Activated T-cell treated with anti-CD3 and anti-CD28 coated beads for 24 hours (primary cell): Measurements from ENCODE around the gene NPDC1.
"Not testable (repeated sequence)": the region's sequence is repeated elsewhere in the genome, so short reads cannot be mapped to it uniquely, and the experiment has no call there.

Experiments
- DNase-seq: peaks from one replicate; pipeline ENCODE4 v3.0.0-alpha.2; 2020; ENCODE audit warnings: low read depth

The NPDC1 gene

DNA sequence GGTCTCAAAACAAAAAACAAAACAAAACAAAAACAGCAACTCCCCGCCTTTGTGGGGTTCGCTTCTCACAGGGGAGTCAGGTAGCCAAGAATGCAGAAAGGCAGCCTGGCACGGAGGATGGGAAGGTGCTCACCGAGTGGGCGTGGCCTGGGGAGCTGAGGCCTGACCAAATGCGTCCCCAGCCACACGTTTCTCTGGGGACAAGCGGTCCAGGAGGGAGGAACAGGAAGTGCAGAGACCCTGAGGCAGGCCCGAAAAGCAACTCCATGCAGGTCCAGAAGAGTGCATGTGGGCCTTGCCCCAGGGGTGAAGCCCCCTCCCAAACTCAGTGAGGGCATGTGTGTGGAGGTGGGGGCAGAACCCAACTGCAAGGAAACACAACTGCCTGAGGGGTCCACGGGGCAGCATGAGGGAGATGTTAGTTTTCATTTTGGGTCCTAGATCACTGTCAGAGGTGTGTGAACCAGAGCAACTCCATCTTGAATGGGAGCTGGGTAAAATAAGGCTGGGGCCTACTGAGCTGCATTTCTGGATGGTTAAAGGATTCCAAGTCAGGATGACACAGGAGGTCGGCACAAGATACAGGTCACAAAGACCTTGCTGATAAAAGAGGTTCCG, 28.8 kb upstream of the NPDC1 start:
- DNase-seq, result no peak

DNA sequence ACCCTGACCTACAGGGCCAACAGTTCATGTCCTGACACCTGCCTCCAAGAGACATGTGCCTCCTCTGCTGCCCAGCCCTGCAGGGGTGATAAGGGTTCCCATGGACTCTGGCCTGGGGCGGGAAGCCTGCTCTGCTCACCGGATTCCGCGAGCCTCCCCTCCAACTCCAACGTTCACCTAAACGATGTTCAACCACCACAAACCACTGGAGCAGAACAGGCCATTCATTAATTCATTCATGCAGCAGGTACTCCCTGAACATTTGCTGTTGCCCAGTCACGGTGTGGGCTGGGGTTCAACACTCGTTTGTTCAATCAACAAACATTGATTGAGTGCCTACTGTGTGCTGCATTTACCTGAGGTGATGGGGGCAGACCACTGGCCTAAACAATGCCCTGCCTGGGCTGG, 28.0 kb upstream of the NPDC1 start:
- no peak for DNase-seq

- no peak for DNase-seq
Measured at GRCh38 chr9:137071282-137071681, 25.3 kb upstream of the NPDC1 start.

- DNase-seq, result no peak
Measured at GRCh38 chr9:137070906-137071275, 24.9 kb upstream of the NPDC1 start.

DNA sequence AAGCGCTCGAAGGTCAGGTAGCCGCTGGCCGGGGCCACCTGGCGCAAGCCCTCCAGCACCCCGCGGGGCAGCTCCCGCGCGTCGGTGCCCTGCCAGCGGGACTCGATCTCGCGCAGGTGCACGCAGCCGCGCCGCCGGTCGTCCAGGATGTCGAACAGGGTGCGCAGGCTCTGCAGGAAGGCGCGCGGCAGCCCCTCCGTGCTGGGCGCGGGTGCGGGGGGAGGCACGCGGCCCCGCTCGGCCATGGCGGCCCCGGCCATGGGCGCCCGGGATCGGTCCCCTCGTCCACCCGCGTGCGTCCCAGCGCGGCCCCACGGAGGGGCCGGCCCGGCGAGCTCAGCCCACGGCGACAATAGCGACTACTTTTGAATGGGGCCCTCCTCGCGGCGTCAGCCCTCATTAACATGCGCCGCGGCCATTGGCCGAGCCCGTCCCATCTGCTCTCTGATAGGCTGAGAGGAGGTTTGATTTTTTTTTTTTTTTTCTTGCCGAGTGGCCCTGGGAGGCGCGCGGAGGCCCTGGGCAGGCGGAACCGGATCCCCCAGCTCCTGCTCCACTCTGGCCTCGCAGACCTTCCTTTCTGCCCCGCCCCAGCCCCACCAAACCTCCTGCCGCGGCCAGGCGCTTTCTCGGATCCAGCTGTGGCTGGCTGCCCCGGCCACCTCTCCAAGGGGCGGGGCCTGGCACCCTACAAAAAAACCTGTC, 24.4 kb upstream of the NPDC1 start, which contains the start of gene SAPCD2:
Gene SAPCD2, minus strand, starts transcription at position 357 of the 705 bp plus-strand sequence. Its CDS starts 97 bp downstream, at position 260.
- peak; percentile 76 for DNase-seq

GRCh38 chr9:137069508-137070091, 23.6 kb upstream of the NPDC1 start:
- no peak for DNase-seq

- no peak for DNase-seq
Measured at GRCh38 chr9:137068539-137069507, 22.8 kb upstream of the NPDC1 start.

DNA sequence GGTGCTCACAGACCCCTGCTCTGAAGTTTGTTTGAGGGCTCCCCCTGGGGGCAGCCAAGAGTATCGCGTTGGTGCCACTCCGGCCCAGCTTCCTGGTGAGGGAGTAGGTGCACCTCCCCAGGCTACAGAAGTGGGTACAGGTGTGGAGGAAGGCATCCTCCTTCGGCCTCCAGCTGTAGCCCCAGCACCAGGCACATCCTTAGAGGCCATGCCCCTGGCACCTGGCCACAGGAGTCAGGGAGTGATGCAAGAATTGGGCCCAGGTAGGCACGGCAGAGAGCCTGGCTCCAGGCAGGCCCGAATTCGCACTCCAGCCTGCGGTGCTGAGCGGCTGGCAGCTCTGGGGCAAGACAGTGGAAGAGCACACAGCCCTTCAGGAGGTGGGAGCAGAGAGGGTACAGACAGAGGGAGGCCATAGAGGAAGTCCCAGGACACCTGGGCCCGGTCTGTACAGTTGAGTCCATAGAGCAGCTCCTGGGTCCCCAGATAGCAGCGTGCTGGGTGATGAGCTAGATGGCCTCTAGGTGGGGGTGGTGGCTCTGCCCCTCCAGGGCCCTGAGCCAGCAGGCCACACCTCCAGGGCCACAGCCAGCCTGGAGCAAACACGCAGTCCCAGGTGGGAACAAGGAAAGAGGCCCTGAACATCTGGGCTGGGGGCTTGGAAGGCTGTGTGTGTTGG, 22.0 kb upstream of the NPDC1 start:
- DNase-seq, result peak; percentile 78

DNA sequence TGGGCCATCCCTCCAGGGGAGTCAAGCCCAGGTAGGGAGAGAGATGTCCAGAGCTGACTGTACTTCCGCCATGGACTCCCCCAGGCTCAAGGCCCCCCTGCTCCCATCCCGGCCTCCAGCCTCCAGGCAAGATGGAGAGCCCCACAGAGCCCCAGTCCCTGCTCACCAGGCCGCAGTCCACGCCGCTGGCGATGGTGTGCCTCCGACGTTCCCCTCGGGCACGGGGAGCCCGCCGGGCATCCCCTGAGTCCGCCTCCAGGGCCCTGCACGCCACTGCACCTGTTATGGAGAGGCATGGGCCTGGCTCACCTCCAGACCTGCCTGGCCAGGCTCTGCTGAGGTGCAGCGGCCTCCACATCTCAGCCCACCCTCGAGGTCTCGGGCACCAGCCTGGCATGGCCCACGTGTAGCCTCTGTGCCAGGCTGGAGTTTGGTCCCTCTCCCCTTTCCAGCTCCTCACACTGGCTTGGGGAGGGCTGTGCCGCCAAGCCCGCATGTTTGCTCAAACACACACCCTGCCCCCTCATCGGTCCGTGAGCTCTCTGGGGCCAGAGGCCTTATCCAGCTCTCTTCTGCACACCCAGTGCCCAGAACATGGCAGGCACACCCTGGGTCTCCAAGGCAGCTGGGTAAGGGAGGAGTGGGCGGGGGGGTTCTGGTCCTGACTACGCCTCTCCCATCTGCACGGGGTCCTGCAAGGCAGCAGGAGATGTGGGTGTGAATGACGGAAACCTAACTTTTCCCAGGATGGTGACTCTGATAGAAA, 20.3 kb upstream of the NPDC1 start:
- no peak for DNase-seq

DNA sequence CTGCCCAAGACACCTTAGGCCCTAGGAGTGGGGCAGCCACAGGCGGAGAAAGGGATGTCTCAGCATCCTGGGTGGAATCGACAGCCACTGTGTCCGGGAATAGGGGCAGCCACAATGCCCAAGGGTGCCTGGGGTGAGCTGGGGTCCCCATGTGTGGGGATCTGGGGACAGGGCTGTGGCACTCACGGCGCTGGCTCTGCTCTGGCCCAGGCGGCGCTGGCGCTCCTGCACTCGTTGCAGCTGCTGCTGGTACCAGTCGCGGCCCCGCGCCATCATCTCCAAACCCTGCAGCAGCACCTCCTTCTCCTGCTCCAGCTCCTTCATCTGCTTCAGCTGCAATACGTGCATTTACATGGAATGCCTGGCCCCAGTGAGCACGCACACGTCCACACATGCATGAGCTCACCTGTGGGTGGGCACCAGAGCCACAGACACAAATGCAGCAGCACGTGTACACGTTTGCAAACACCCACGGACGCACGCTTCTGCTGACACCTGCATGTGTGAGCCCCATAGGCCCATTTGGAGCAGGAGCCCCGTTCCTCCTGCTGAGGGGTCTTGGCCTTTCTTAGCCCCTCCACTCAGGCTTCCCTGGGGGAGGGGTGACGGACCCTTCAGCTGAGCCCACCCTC, 19.5 kb upstream of the NPDC1 start:
- DNase-seq, result no peak

DNA sequence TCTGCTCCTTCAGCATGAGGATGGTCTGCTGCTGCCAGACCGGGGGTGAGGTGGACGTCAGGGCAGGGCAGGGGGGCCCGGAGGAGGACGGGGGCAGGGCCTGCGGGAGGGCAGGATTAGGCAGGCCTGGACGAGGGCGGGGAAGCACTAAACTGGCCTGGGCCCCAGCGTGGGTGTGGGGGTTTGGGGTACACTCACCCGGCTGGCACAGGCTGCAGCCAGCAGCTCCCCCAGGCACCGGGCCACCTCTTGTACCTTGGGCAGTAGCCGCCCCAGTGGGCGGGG, 18.8 kb upstream of the NPDC1 start:
- no peak for DNase-seq

- peak; percentile 40 for DNase-seq
Measured at GRCh38 chr9:137064027-137064879, 18.3 kb upstream of the NPDC1 start.

DNA sequence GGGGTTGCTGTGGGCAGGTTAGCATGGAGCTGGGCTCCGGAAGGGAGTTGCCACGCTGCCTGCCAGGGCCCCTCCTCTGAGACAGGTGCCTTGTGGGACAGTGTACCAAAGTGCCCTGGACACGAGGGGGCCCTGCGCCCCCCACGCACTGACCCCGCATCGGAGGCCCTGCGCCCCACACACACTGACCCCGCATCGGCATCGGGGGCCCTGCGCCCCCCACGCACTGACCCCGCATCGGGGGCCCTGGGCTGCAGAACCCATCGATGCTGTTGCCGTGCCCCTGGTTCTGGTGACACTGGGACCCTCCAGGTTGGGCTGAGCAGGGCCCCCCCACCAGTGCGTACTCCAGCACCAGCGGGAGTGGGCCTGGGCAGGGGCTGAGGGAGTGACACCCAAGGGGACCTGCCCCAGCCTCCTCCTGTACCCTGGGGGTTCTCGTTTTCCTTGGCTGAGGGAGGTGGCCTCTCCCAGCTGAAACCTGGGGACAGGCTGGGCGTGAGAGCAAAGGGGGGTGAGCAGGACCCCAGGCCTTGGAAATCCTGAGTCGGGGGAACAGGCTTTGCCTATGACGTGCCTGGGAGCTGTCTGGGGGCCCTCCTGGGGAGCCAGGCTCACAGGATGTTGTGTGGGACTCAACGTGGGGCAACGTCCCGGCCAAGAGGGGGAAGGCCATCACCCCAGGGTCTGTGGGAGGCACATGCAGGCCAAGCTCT, 17.5 kb upstream of the NPDC1 start:
- no peak for DNase-seq

DNA sequence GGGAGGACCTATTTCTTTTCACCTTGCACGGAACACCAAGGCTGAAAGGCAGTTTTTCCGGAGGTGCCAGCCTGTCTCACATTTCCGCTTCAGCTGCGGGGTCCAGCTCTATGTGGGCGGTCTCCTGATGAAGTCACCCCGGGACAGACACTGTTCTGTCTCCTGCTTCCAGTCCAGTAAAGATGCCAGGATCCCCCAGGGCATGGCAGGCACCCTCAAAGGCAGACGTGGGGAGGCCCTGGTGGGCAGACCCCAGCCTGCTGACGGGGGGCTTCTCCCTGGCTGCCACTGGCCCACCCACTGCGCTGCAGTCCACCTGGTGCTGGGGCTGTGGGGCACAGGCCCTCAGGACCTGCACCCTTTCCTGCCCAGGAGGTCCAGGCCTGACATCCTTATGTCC, 16.8 kb upstream of the NPDC1 start:
- DNase-seq, result not testable (repeated sequence)

DNA sequence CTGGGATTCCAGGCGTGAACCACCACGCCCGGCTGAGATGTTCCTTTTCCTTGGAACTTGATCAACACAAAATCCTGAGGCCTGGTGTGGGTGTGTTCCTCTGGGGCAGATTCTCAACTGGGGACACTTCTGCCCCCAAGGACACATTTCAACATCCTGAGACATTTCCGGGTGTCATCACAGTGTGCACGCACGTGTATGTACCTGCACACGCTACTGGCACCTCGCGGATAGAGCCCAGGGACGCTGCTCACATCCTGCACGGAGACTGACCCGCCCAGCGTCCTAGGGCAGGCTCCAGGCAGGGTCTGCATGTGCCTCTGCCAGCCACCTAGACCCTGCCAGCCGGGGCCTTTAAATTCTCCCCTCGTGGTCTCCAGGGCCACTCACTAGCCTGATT, 16.4 kb upstream of the NPDC1 start:
- DNase-seq, result no peak

GRCh38 chr9:137058521-137059234, 12.7 kb upstream of the NPDC1 start:
- DNase-seq, result no peak

DNA sequence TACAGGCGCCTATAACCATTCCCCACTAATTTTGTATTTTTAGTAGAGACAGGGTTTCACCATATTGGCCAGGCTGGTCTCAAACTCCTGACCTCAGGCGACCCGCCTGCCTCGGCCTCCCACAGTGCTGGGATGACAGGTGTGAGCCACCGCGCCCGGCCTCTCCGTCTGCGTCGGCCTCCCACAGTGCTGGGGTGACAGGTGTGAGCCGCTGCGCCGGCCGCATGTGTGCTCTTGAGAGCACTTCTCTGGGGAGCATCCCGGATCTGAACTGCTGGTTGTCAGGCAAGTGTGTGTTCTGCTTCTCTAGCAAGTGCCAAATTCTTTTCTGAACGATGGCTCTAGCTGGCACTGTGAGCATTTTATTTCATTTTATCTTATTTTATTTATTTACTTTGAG, 11.6 kb upstream of the NPDC1 start:
- DNase-seq, result no peak

- DNase-seq, result no peak
Measured at GRCh38 chr9:137056739-137057415, 10.9 kb upstream of the NPDC1 start.
